Germinal center (tissue), 1 donor: ENCODE measurements around the gene SCO2.
"Not testable (repeated sequence)": the region's sequence is repeated elsewhere in the genome, so short reads cannot be mapped to it uniquely, and the experiment has no call there.

ENCODE experiments used
- DNase-seq: peaks from one replicate; pipeline ENCODE4 v3.0.0; 2012; ENCODE audit warnings: mixed read lengths, low spot score

SCO2 gene

GRCh38 chr22:50520184-50520583, 5.2 kb downstream of the SCO2 start:
- not testable (repeated sequence) for DNase-seq

DNA sequence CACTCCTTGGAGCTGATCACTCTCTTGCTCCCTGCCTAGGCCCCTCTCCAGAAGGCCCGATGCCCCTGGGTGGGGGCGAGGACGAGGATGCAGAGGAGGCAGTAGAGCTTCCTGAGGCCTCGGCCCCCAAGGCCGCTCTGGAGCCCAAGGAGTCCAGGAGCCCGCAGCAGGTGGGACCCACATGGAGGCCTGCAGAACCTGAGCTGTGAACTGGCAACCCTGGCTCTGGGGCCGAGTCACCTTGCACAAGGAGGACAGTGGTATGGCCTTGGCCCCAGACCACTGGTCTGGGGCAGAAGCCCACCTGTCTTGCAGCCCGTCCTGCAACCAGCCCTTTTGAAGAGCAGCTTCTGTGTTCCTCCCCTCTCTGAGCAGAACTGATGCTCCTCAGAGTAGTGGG, 6.2 kb downstream of the SCO2 start:
- DNase-seq = no peak

DNA sequence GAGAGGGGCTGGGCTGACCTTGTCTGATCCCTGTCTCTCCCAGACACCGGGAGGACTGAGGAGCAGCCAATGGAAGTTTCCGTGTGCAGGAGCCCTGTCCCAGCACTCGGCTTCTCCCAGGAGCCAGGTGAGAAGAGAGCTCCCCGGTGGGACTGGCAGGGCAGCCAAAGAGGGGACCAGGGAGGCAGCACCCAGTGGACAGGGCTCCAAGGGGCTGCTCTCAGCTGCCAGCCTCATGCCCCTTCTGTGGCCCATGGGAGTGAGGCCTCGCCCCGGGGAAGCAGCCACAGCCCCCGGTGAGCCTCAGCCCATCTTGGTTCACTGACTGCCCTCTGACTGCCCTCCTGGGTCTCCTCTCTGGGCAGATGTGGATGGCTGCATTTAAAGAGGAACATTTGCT, 6.8 kb downstream of the SCO2 start:
- no peak for DNase-seq

DNA sequence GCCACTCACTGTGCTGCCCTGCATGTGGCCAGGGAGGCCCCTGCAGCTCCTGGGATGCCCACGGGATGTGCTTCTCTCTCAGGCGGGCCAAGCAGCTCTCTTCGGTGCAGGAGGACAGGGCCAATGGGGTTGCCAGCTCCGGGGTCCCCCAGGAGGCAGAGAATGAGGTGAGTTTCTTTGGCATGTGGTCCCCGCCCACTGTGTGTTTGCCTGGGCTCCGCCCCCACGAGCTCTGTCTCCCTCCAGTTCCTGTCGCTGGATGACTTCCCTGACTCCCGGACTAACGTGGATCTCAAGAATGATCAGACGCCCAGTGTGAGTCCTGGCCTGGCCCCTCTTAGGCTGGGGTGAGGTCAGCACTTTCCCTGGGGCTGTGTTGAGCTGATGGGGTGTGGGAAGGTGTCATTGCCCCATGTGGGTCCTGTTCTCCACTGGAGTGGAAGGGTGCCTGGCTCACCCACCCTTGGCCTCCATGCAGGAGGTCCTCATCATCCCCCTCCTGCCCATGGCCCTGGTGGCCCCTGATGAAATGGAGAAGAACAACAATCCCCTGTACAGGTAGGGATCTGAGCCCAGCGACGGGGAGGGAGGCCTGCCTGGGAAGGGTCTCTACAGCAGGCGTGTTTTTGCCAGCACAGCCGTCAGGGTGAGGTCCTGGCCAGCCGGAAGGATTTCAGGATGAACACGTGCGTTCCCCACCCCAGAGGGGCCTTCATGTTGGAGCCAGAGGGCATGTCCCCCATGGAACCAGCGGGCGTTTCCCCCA, 7.7 kb downstream of the SCO2 start:
- no peak for DNase-seq

DNA sequence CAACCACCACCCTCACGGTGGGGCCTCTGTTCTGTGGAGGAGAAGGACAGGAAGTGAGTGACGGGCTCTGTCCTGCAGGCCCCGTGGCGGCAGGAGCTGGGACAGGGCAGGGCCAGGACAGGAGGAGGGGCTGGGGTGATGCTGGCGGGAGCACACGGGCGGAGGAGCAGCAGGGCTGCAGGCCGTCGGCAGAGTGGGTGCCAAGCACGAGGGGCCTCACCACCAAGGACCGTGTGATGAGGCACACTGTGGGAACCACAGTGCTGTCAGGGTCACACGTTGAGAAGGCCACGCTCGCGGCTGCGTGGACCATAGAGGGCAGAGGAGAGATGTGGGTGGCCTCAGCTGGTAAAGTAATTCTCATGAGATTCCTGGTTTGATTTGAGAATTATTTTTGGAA, 8.5 kb downstream of the SCO2 start:
- DNase-seq = no peak

GRCh38 chr22:50516068-50516467, 9.3 kb downstream of the SCO2 start:
- DNase-seq = no peak

- no peak for DNase-seq
Observed at GRCh38 chr22:50513175-50513574, 12.2 kb downstream of the SCO2 start.

DNA sequence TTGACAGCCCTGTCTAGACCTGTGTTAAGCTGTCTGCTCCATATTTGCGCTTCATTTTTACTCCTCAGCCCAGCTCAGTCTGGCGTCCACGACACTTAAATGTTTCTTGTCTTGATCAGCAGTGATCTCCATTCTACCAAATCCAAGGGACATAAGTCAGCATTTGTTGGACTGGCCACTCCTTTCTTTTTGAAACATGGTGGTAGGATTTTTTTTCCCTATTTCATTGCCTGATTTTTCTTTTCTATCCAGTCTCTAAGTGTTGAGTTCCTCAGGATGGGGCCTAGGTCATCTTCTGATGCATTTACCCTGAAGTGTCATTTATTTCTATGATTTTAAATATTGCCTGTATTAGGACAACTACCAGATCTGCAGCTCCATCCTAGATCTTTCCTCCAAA, 16.5 kb downstream of the SCO2 start:
- no peak for DNase-seq

- DNase-seq = peak; percentile 100
Observed at GRCh38 chr22:50507991-50508884, 17.2 kb downstream of the SCO2 start, which contains the start of gene NCAPH2. Gene NCAPH2 (plus strand): TSS chr22:50508224. CDS start chr22:50508338, 114 bp downstream.

GRCh38 chr22:50507421-50507990, 17.9 kb downstream of the SCO2 start, which contains the start of gene LMF2:
Gene LMF2 (minus strand): TSS chr22:50507702. CDS start chr22:50507675, 27 bp downstream.
- peak; percentile 96 for DNase-seq

DNA sequence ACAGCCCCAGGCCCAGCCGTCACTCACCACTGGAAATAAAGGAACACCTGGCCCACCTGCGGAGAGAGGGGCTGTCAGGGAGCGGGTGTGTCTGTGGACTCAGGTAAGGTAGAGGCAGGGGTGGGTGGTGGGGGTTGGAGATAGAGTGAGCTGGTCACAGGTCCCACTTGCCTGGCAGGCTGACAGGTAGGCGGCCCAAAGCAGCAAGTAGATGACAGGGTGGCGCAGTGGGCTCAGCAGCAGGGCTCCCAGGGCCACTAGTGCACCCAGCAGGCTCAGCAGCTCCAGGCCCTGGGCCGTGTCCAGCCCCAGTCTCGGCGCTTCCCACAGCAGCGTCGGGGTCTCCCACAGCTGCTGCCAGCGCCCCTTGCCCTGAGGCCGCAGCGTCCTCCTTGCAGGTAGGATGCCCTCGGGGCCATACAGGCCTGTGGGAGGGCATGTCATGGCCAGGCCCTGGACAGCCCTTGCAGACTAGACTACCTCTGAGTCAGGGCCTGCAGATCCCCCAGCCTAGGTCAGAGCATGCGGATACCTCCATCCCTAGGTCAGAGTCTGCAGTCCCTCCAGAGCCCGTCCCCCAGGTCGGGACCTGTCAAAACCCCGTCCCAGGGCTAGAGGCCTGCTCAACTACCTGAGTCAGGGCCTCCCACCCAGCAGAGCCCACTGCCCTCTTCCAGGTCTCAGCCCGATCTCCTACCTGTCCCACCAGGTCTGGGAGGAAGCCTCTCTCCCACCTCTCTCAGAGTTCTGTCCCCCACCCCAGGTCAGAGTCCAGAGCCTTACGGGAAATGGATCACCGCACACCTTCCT, 18.6 kb downstream of the SCO2 start:
- DNase-seq = no peak

- DNase-seq = no peak
Observed at GRCh38 chr22:50505776-50506610, 19.4 kb downstream of the SCO2 start.

DNA sequence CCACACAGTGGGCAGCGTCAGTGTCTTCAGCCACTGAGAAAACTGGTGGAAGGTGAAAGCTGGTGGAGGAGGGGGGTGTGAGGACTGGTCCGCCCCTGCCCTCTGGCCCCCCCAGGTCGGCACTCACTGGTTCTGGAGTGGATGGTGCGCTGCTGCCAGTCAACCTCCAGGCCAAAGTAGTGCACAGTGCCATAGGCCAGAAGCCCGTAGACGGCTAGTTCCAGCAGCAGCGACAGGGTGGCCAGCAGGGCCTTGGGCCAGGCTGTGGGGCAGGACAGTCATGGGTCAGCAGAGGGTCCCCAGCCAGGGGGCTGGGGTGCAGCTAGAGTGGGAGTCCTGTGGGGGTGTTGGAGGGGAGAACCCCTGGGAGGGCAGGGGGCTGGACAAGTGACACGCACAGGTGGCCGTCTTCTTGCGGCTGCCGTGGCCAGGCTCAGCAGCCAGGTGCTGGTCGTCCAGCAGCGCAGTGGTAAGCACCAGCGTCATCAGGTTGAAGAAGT, 20.1 kb downstream of the SCO2 start:
- no peak for DNase-seq

DNA sequence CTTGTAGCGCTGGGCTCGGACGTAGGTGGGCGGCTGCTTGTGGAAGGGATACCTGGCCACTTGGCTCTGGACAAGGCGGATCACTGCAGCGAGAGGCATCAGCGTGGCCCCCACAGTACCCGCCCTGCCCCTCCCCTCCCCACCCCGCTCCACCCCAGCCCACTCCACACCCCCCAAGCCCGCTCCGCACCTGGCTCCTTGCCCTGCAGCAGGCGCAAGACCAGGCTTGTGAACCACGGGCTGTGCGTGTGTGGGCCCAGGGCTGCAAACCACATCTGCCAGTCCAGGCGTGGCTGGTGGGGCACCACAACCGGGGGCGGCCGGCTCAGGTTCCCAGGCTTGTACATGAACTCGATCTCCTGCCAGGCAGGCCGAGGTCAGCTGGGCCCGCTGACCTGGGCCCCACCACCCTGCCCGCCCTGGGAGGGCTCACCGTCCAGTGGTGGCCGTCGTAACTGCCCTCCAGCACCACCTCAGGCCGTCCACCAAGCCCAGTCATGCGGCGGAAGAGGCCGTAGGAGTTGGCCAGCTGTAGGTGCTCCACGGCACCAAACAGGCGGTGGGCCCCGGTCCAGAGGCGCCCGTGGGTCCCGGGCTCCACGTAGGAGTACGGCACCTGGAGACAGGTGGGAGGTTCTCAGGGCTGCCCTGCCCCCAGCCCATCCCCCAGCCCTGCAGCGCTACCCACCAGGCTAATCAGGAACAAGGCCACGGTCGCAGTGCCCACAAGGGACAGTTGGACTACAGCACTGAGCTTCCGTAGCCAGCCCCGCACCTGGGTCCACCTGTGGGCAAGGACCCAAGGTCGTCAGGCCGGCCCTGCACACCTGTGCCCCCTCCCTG, 20.8 kb downstream of the SCO2 start:
- DNase-seq = no peak

DNA sequence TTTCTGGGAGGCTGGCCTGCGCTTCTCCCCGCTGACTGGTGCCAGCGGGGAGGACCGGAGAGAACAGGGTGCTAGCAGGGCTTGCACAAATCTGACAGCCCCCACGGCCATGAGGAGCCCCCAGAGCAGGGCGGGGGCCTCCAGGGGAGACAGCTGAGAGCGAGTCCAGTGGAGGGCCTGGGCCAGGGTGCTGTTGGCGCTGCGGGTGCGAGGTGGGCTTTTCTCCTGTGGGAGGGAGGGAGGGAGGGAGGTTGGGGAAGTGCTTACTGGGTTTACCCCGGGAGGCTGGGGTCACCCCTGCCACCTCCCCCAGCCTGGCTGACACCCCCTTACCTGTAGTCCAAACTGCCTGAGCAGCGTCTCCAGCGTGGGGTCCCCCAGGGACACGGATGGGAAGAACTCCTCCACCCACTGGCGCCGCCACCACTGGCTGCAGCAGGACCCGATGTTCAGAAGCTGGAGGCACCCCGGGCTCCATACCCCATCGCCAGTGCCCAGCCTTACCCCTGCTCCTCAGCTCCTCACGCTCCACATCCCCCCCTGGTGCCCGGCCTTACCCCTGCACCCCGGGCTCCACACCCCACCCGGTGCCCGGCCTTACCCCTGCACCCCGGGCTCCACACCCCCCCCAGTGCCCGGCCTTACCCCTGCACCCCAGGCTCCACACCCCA, 21.8 kb downstream of the SCO2 start:
- no peak for DNase-seq

DNA sequence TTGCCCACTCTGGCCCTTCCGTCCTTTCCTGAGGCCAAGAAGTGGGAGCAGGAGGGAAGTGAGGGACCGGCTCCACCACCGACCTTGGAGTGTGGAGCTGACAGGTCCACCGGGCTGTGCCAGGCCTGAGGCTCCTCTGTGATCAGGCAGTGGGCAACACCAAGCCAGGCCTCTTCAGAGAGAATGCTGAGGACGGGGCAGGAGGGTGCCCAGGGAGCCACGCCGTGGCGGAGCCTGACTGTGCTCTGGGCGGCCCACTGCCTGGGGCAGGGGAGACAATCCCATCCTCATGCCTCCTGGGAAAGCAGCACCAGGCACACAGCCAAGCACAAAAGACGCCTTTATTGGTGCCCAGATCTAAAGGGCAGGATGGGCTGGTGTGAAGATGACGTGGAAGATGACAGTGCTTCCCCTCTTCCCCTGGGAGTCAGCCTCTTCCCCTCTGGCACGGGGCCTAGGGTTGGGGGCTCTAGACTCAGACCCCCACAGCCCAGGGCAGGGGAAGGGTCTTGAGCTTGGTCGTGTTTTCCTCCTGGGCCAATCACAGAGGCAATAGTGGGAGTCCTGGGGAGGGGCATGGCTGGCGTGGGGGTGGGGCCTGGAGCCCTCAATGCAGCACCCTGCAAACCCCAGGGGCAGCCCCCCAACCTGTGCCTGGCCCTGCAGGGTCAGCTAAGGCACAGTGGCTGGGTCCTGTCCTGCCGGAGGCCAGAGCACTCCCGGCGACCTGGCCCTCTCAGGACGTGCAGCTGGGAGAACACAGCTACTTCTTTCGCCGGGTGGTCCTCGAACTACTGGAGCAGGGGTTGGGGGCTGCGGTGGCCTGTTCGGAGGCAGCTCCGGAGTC, 22.5 kb downstream of the SCO2 start:
- no peak for DNase-seq

DNA sequence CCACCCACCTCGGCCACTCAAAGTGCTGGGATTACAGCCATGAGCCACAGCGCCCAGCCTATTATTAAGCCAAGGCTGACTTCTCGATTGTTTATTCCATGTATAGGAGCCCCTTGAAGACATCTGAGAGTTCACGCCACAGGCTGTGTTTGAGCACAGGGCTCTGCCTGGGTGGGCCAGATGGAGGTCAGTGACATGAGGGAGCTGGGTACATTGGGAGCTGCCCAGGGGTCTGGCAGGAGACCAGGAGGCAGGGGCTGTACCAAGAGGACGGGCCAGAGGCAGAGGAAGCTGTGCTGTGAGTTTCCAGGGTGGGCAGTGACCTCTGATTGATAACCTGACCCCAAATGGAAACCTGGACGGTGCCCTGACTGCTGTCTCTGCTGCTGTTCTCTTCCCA, 23.3 kb downstream of the SCO2 start:
- DNase-seq = no peak

- DNase-seq = no peak
Observed at GRCh38 chr22:50500452-50500851, 24.9 kb downstream of the SCO2 start.
